Fibroblast of the aortic adventitia (primary cell): Measurements from ENCODE around the gene GAREM1. TPM values are rescaled to one million over a fixed set of nuclear protein-coding genes. Genes with fewer than 3 reads are reported as not detected.

Experiments used
- DNase-seq: peaks from one replicate; pipeline ENCODE4 v3.0.0-alpha.2; 2010; ENCODE audit warnings: low read depth
- H3K4me3 ChIP-seq: 2 replicates; pipeline ENCODE4 v1.5.1; 2011; ENCODE audit warnings: low read depth, mild to moderate bottlenecking, control low read depth, low read length, moderate library complexity
- CTCF ChIP-seq: IDR thresholded peaks from 2 replicates; pipeline ENCODE4 v1.5.1; 2011; ENCODE audit warnings: mild to moderate bottlenecking, low read length, control low read depth, inconsistent platforms; ENCODE audit not compliant: insufficient read depth
- total RNA-seq: library from RNA; depleted of rRNA; stranded (reverse); fragments of >200 nt; gene quantifications from 2 replicates; pipeline ENCODE4 v1.2.3, GENCODE V29; 2012; ENCODE audit warnings: low replicate concordance

The GAREM1 gene
- total RNA-seq, 1 donor, result 5.5 TPM

DNA sequence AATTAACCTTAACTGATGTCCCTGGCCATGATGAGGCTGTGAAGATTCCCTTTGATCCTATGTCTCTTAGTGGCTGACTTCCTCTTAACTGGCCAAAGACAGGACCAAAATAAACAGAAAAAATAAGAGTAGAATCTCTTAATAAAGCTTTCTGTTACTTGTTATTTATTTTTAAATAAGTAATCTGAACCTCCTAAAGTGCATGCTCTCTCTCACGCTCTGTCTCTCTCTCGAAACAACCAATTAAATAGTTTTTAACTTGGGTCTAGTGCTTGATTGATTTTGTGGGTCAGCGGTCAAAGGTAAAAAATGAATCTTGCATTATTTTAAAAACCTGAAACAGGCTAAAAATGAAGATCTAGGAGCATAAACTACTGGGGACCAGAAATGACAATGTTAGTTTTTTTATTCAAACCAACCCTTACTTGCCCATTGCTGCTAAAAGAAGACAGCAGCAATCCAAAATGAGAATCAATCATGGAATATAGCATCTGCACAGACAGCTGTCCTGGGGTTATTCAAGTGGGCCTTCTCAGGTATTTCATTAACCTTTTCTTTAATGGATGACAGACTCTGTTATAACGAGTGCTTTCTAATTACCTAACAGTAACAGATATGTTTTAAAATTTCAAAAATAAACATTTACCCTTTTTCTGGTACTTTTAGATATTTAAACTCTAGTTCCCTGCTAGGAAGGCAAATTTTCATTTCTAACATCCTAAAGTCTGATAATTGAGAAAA is 11.2 kb downstream of the GAREM1 start:
- no peak for TF ChIP-seq CTCF
- H3K4me3 ChIP-seq, result no peak overlapping the region
- DNase-seq, result no peak

DNA sequence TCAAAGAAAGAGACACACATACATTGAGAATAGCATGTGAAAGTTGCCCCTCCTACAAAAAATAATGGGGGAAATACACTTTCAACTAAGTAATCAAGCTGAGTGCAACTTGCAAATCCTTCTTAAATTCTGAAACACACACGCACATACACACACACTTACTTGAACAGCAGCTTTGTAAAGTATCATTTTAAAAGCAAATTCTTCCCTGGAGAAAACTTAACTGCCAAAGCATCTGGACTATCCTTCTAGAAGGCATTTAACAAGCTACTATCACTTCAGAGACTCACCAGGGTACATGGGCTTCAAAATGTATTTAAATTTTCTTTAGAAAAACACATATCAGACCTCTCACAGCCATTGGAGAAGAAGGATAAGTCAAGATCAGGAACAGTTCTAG is 15.3 kb downstream of the GAREM1 start:
- no peak overlapping the region for H3K4me3 ChIP-seq
- TF ChIP-seq CTCF, result no peak
- DNase-seq, result peak; percentile 20

GRCh38 chr18:32454593-32454992 is 16.1 kb downstream of the GAREM1 start:
- H3K4me3 ChIP-seq, result no peak overlapping the region
- no peak for TF ChIP-seq CTCF
- DNase-seq, result peak; percentile 11

DNA sequence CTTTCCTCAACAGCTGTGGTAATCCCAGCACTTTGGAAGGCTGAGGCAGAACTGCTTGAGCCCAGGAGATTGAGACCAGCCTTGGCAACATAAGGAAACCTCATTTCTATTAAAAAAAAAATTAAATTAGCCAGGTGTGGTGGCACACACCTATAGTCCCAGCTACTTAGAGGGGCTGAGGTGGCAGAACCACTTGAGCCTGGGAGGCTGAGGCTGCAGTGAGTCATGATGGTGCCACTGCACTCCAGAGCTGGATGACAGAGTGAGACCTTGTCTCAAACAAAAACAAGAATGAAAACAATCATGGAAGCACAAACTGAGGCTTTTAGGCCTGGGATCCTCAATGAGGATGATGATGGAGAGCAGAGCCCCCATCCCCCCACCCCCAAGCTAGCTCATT is 19.8 kb downstream of the GAREM1 start:
- DNase-seq, result no peak
- no peak for TF ChIP-seq CTCF
- no peak overlapping the region for H3K4me3 ChIP-seq

DNA sequence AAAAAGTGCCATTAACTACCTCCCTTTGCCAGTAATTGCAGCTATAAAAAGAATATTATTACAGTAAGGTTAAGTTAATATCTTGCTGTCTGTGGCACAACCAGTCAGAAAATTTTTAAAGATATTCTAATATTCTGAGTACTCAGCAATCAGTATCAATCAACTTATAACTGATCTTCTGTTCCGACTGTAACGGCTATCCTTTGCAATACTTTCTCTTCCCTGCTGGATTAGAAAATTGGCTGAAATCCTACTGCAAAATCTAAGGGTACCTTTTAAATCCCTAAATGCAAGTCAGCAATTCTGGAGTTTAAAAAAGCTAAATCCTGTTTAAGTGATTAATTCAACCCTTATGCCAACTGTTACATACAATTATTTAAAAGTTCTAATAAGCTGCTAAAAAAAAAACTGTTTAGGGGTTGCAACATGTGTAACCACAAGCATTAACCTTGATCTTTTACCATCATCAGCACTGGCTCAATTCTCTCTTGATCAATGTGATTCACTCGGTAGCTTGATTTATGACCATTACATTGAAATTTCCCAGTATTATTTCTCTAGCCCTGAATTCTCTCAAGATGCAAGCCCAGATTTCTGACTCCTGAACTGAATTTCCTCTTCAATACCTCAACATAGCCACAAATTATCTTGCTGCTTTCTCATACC is 20.5 kb downstream of the GAREM1 start:
- DNase-seq, result no peak
- TF ChIP-seq CTCF, result no peak
- no peak overlapping the region for H3K4me3 ChIP-seq

DNA sequence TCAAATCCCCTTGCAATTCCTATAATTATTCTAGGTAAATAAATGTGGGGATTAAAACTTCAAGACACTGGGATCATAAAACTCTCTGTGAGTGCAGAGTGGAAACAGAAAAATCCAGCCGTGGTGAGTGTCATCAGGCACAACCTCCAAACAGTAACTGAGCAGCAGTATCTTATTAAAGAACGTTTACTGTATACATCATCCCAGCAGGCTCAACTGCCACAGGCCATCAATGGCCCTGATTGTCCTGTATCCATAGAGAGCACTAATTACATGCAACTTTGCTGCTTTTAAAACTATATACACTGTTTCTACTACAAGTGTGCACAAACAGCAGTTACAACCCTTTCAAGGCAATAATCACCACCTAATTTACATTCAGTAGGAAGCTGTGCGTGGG is 23.9 kb downstream of the GAREM1 start:
- TF ChIP-seq CTCF, result no peak
- no peak for DNase-seq
- H3K4me3 ChIP-seq, result no peak overlapping the region
